ENCODE results near the gene EXOG.

Gene EXOG

GRCh38 chr3:38458796-38459498, 37.2 kb upstream of the EXOG start:
- Histone ChIP-seq H3K4me2 (ENCODE audit: low read depth, low read length) (no peak overlapping the region), H3K4me3 (ENCODE audit: low read length) (no peak overlapping the region), H3K27me3 (replicated peaks; ENCODE audit: insufficient read depth, low read length) (no peaks in the 10 kb centered on the region), H3K9me3 (replicated peaks; ENCODE audit: insufficient read depth, low read length) (no peaks in the 10 kb centered on the region), H3K36me3 (replicated peaks; ENCODE audit: insufficient read depth, low read length) (no peaks in the 10 kb centered on the region), H3K9me2 (replicated peaks; ENCODE audit: insufficient read depth, low read length) (no peaks in the 10 kb centered on the region), H3K27ac (ENCODE audit: low read length) (no peak overlapping the region), H3K79me2 (ENCODE audit: low read length) (peaks cover 56% of the 10 kb centered on the region), H2AFZ (ENCODE audit: low read length) (no peak overlapping the region), H3F3A (ENCODE audit: insufficient read depth, low read length) (no peaks in the 10 kb centered on the region), H3K4me1 (ENCODE audit: low read length) (peaks cover 5% of the 10 kb centered on the region), H4K20me1 (ENCODE audit: insufficient read depth, low read length) (no peaks in the 10 kb centered on the region), H3K9ac (ENCODE audit: low read length) (no peak overlapping the region)
- DNase-seq = no peak
- TF ChIP-seq EZH2 (optimal IDR thresholded peaks at IDR 0.05; ENCODE audit: low read depth, low read length) = no peak
- TF ChIP-seq EZH2phosphoT487 (IDR thresholded peaks at IDR 0.05; ENCODE audit: low read length) = no peak
- TF ChIP-seq, protein P1, sequence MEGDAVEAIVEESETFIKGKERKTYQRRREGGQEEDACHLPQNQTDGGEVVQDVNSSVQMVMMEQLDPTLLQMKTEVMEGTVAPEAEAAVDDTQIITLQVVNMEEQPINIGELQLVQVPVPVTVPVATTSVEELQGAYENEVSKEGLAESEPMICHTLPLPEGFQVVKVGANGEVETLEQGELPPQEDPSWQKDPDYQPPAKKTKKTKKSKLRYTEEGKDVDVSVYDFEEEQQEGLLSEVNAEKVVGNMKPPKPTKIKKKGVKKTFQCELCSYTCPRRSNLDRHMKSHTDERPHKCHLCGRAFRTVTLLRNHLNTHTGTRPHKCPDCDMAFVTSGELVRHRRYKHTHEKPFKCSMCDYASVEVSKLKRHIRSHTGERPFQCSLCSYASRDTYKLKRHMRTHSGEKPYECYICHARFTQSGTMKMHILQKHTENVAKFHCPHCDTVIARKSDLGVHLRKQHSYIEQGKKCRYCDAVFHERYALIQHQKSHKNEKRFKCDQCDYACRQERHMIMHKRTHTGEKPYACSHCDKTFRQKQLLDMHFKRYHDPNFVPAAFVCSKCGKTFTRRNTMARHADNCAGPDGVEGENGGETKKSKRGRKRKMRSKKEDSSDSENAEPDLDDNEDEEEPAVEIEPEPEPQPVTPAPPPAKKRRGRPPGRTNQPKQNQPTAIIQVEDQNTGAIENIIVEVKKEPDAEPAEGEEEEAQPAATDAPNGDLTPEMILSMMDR (IDR thresholded peaks at IDR 0.05; ENCODE audit: low read length) = no peak

DNA sequence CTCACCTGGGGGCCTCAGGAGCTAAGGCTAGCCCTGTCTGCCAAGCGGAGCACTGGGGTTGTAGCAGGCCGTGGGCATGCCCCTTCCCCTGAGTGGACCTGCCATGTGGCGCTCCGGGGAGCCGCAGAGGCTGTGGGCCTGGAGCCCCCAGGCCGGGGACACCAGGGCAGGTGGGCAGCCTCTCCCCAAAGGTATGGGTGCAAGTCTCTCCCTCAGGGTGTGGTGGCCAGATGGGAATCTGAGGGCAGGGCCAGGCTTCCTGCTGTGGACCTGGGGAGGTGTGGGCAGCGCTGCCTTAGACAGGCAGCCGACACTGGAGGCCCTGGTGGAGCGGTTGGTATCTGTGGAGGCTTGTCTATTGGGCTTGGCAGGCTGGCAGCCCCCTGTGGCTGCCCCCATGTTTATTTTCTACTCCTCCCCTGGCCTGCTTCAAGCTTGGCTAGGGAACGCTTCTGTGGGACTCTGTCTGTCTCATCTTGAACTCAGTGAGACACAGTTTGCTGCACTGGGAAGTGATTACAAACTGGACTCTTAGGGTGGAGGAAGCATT, 36.6 kb upstream of the EXOG start:
- no peak for DNase-seq
- no peaks in the 10 kb centered on the region for H3K9me3 ChIP-seq (replicated peaks; ENCODE audit: insufficient read depth, low read length)
- no peak overlapping the region for H3K9ac ChIP-seq (ENCODE audit: low read length)
- no peak overlapping the region for H3K4me3 ChIP-seq (ENCODE audit: low read length)
- H3K79me2 ChIP-seq (ENCODE audit: low read length) = peaks cover 59% of the 10 kb centered on the region
- no peaks in the 10 kb centered on the region for H4K20me1 ChIP-seq (ENCODE audit: insufficient read depth, low read length)
- peaks cover 5% of the 10 kb centered on the region for H3K4me1 ChIP-seq (ENCODE audit: low read length)
- H3F3A ChIP-seq (ENCODE audit: insufficient read depth, low read length) = no peaks in the 10 kb centered on the region
- H2AFZ ChIP-seq (ENCODE audit: low read length) = no peak overlapping the region
- no peak overlapping the region for H3K4me2 ChIP-seq (ENCODE audit: low read depth, low read length)
- no peaks in the 10 kb centered on the region for H3K36me3 ChIP-seq (replicated peaks; ENCODE audit: insufficient read depth, low read length)
- no peaks in the 10 kb centered on the region for H3K27me3 ChIP-seq (replicated peaks; ENCODE audit: insufficient read depth, low read length)
- H3K9me2 ChIP-seq (replicated peaks; ENCODE audit: insufficient read depth, low read length) = no peaks in the 10 kb centered on the region
- no peak overlapping the region for H3K27ac ChIP-seq (ENCODE audit: low read length)
- TF ChIP-seq, protein P1 (IDR thresholded peaks at IDR 0.05; ENCODE audit: low read length) = no peak
- TF ChIP-seq EZH2 (optimal IDR thresholded peaks at IDR 0.05; ENCODE audit: low read depth, low read length) = no peak
- TF ChIP-seq EZH2phosphoT487 (IDR thresholded peaks at IDR 0.05; ENCODE audit: low read length) = no peak

DNA sequence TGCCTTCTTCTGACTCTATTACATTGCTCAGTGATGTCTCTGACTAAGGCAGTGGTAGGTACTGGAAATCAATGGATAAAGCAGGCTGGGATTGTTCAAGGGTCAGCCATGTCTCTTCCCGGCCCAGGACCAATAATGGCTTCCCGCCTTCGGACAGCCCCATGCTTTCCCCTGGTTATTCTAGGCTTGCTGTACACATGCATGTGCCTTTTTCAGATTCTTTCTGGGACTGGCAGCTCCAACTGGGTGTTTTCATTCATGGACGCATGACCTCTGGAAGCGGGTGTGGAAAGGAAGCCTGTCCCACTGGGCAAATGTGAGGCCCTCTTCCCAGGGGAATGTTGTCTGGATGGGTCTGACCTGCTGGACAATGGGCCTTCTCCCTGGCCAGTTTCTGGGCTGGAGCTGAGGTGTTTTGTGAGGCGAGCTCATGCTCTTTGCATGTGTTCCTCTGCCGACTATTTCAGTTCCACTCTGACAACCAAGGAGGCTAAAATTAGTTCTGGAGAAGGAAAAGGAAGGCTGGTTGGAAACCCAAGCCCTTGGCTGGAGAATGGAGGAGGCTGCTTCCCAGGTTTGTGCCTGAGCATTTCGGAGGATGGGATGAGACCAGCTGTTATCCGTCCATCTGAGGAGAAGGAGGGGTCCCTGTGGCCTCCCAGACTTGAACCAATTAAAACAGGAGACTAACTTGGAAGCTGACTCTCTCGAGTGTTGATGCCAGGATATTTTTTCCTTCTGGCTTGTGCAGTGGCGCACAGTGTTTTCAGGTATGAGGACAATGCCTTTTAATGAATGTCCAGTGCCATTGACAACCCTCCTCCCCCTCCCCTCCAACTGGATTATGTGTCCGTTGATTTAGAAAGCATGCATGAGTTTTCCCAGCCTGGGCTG, 35.5 kb upstream of the EXOG start:
- no peak for DNase-seq
- Histone ChIP-seq H3K4me1 (ENCODE audit: low read length) (peaks cover 5% of the 10 kb centered on the region), H2AFZ (ENCODE audit: low read length) (no peak overlapping the region), H3K27me3 (replicated peaks; ENCODE audit: insufficient read depth, low read length) (no peaks in the 10 kb centered on the region), H3K4me3 (ENCODE audit: low read length) (no peak overlapping the region), H3K9me2 (replicated peaks; ENCODE audit: insufficient read depth, low read length) (no peaks in the 10 kb centered on the region), H3K9ac (ENCODE audit: low read length) (no peak overlapping the region), H3F3A (ENCODE audit: insufficient read depth, low read length) (no peaks in the 10 kb centered on the region), H3K4me2 (ENCODE audit: low read depth, low read length) (no peak overlapping the region), H3K27ac (ENCODE audit: low read length) (no peak overlapping the region), H3K79me2 (ENCODE audit: low read length) (peaks cover 60% of the 10 kb centered on the region), H3K36me3 (replicated peaks; ENCODE audit: insufficient read depth, low read length) (no peaks in the 10 kb centered on the region), H4K20me1 (ENCODE audit: insufficient read depth, low read length) (no peaks in the 10 kb centered on the region), H3K9me3 (replicated peaks; ENCODE audit: insufficient read depth, low read length) (no peaks in the 10 kb centered on the region)
- TF ChIP-seq, protein P1 (IDR thresholded peaks at IDR 0.05; ENCODE audit: low read length) = no peak
- TF ChIP-seq EZH2phosphoT487 (IDR thresholded peaks at IDR 0.05; ENCODE audit: low read length) = no peak

All from MM.1S (cell line).